Measurements from ENCODE around the gene MBD5. TPM values are rescaled to one million over a fixed set of nuclear protein-coding genes. Genes with fewer than 3 reads are reported as not detected.

MBD5 gene
- total and polyA plus RNA-seq, 4 donors = 2.0 to 15.9 (median 9.5) TPM

DNA sequence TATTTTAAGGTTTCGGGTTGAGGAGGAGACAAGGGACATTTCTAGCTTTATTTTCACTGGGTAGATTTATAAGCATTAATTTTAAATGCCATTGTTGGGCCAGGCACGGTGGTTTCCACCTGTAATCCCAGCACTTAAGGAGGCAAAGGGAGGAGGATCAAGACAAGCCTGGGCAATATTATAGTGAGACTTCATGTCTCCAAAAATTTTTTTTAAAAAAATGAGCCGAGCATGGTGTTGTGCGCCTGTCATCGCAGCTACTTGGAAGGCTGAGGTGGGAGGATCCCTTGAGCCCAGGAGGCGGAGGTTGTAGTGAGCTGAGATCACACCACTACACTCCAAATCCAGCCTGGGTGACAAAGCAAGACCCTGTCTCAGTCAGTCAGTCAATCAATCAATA is 45.0 kb downstream of the MBD5 start:
- TF ChIP-seq RAD21 (IDR thresholded peaks at IDR 0.05) = no peak
- no peak for TF ChIP-seq RXRA (IDR thresholded peaks at IDR 0.05)
- TF ChIP-seq, protein P1, sequence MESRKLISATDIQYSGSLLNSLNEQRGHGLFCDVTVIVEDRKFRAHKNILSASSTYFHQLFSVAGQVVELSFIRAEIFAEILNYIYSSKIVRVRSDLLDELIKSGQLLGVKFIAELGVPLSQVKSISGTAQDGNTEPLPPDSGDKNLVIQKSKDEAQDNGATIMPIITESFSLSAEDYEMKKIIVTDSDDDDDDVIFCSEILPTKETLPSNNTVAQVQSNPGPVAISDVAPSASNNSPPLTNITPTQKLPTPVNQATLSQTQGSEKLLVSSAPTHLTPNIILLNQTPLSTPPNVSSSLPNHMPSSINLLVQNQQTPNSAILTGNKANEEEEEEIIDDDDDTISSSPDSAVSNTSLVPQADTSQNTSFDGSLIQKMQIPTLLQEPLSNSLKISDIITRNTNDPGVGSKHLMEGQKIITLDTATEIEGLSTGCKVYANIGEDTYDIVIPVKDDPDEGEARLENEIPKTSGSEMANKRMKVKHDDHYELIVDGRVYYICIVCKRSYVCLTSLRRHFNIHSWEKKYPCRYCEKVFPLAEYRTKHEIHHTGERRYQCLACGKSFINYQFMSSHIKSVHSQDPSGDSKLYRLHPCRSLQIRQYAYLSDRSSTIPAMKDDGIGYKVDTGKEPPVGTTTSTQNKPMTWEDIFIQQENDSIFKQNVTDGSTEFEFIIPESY (IDR thresholded peaks at IDR 0.05) = no peak
- TF ChIP-seq FOXA2 (IDR thresholded peaks at IDR 0.05) = no peak
- TF ChIP-seq, protein P2, sequence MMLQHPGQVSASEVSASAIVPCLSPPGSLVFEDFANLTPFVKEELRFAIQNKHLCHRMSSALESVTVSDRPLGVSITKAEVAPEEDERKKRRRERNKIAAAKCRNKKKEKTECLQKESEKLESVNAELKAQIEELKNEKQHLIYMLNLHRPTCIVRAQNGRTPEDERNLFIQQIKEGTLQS (IDR thresholded peaks at IDR 0.05) = no peak
- TF ChIP-seq, protein P3, sequence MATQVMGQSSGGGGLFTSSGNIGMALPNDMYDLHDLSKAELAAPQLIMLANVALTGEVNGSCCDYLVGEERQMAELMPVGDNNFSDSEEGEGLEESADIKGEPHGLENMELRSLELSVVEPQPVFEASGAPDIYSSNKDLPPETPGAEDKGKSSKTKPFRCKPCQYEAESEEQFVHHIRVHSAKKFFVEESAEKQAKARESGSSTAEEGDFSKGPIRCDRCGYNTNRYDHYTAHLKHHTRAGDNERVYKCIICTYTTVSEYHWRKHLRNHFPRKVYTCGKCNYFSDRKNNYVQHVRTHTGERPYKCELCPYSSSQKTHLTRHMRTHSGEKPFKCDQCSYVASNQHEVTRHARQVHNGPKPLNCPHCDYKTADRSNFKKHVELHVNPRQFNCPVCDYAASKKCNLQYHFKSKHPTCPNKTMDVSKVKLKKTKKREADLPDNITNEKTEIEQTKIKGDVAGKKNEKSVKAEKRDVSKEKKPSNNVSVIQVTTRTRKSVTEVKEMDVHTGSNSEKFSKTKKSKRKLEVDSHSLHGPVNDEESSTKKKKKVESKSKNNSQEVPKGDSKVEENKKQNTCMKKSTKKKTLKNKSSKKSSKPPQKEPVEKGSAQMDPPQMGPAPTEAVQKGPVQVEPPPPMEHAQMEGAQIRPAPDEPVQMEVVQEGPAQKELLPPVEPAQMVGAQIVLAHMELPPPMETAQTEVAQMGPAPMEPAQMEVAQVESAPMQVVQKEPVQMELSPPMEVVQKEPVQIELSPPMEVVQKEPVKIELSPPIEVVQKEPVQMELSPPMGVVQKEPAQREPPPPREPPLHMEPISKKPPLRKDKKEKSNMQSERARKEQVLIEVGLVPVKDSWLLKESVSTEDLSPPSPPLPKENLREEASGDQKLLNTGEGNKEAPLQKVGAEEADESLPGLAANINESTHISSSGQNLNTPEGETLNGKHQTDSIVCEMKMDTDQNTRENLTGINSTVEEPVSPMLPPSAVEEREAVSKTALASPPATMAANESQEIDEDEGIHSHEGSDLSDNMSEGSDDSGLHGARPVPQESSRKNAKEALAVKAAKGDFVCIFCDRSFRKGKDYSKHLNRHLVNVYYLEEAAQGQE (IDR thresholded peaks at IDR 0.05) = no peak
- TF ChIP-seq TAF1 (conservative IDR thresholded peaks at IDR 0.05) = no peak
- no peak for TF ChIP-seq GABPA (IDR thresholded peaks at IDR 0.05 in 1 of 2, conservative IDR thresholded peaks at IDR 0.05 in 1 of 2)
- TF ChIP-seq, protein P4, sequence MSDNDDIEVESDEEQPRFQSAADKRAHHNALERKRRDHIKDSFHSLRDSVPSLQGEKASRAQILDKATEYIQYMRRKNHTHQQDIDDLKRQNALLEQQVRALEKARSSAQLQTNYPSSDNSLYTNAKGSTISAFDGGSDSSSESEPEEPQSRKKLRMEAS (IDR thresholded peaks at IDR 0.05) = no peak
- no peak for TF ChIP-seq JUND (IDR thresholded peaks at IDR 0.05)
- TF ChIP-seq YY1 (IDR thresholded peaks at IDR 0.05) = no peak
- TF ChIP-seq EGR1 (IDR thresholded peaks at IDR 0.05; ENCODE audit: low read depth in 2 of 2) = no peak
- TF ChIP-seq FOXA1 (IDR thresholded peaks at IDR 0.05) = no peak

DNA sequence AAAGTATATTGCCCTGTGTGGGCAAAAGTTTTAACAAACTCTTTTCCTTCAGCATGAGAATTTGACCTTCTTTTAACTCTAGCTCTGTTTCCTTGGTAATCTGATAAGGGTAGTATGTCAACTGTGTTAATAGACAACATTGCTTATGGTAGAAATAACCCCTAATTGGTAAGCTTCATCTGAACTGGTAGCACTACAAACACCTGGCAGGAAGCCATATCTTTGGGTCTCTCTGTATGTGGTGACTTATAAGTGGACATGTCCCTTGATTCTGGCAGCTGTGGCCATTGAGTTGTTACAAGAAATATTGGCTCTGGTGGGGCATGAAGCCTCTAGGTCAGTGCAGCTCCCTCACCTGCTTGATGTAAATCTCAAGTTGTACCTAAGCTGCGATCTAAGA is 46.9 kb downstream of the MBD5 start:
- Histone ChIP-seq H3K27ac (ENCODE audit: low read depth in 1 of 2, low read length in 2 of 2) (no peak overlapping the region), H3K9me3 (ENCODE audit: control insufficient read depth in 4 of 4, low read length in 3 of 4) (no peaks in the 10 kb centered on the region), H3K36me3 (ENCODE audit: control insufficient read depth in 4 of 4, insufficient read depth in 3 of 4, low read depth in 1 of 4, low read length in 3 of 4) (no peaks in the 10 kb centered on the region), H3K4me3 (ENCODE audit: low read depth in 1 of 3, low read length in 3 of 3) (no peak overlapping the region), H3K4me1 (ENCODE audit: control insufficient read depth in 4 of 4, insufficient read depth in 4 of 4, low read length in 3 of 4) (peaks cover 0 to 11% (median 0%) of the 10 kb centered on the region in 4 donors), H3K27me3 (ENCODE audit: control insufficient read depth in 4 of 4, insufficient read depth in 4 of 4, low read length in 3 of 4) (no peaks in the 10 kb centered on the region), H3K9ac (ENCODE audit: low read depth in 1 of 2, low read length in 2 of 2) (no peak overlapping the region)
- DNase-seq (ENCODE audit: low spot score) = no peak
- 100% methylated on average over 1 of the region's 1 CpG for WGBS
- TF ChIP-seq TAF1 (conservative IDR thresholded peaks at IDR 0.05) (no peak), FOXA1 (IDR thresholded peaks at IDR 0.05) (no peak), JUND (IDR thresholded peaks at IDR 0.05) (no peak), FOXA2 (IDR thresholded peaks at IDR 0.05) (no peak), RXRA (IDR thresholded peaks at IDR 0.05) (no peak), HNF4G (IDR thresholded peaks at IDR 0.05) (no peak), EGR1 (IDR thresholded peaks at IDR 0.05; ENCODE audit: low read depth in 2 of 2) (no peak), RAD21 (IDR thresholded peaks at IDR 0.05) (no peak), HNF4A (conservative IDR thresholded peaks at IDR 0.05) (no peak), NR2F2 (IDR thresholded peaks at IDR 0.05) (no peak), GABPA (IDR thresholded peaks at IDR 0.05 in 1 of 2, conservative IDR thresholded peaks at IDR 0.05 in 1 of 2) (no peak), YY1 (IDR thresholded peaks at IDR 0.05) (no peak), SP1 (IDR thresholded peaks at IDR 0.05) (no peak)
- TF ChIP-seq, protein P1 (IDR thresholded peaks at IDR 0.05) = no peak
- TF ChIP-seq, protein P4 (IDR thresholded peaks at IDR 0.05) = no peak
- TF ChIP-seq, protein P5, sequence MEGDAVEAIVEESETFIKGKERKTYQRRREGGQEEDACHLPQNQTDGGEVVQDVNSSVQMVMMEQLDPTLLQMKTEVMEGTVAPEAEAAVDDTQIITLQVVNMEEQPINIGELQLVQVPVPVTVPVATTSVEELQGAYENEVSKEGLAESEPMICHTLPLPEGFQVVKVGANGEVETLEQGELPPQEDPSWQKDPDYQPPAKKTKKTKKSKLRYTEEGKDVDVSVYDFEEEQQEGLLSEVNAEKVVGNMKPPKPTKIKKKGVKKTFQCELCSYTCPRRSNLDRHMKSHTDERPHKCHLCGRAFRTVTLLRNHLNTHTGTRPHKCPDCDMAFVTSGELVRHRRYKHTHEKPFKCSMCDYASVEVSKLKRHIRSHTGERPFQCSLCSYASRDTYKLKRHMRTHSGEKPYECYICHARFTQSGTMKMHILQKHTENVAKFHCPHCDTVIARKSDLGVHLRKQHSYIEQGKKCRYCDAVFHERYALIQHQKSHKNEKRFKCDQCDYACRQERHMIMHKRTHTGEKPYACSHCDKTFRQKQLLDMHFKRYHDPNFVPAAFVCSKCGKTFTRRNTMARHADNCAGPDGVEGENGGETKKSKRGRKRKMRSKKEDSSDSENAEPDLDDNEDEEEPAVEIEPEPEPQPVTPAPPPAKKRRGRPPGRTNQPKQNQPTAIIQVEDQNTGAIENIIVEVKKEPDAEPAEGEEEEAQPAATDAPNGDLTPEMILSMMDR (IDR thresholded peaks at IDR 0.05; ENCODE audit: low read depth, low read length, missing input control) = no peak
- TF ChIP-seq, protein P2 (IDR thresholded peaks at IDR 0.05) = no peak

More for the DNA sequence above, 45.0 kb downstream of the MBD5 start:
- H3K4me1 ChIP-seq (ENCODE audit: control insufficient read depth in 4 of 4, insufficient read depth in 4 of 4, low read length in 3 of 4) = peaks cover 0 to 12% (median 0%) of the 10 kb centered on the region in 4 donors
- no peaks in the 10 kb centered on the region for H3K9me3 ChIP-seq (ENCODE audit: control insufficient read depth in 4 of 4, low read length in 3 of 4)
- DNase-seq (ENCODE audit: low spot score) = no peak
- H3K9ac ChIP-seq (ENCODE audit: low read depth in 1 of 2, low read length in 2 of 2) = no peak overlapping the region
- no peak overlapping the region for H3K27ac ChIP-seq (ENCODE audit: low read depth in 1 of 2, low read length in 2 of 2)
- H3K36me3 ChIP-seq (ENCODE audit: control insufficient read depth in 4 of 4, insufficient read depth in 3 of 4, low read depth in 1 of 4, low read length in 3 of 4) = no peaks in the 10 kb centered on the region
- H3K4me3 ChIP-seq (ENCODE audit: low read depth in 1 of 3, low read length in 3 of 3) = no peak overlapping the region
- 98% methylated on average over 6 of the region's 6 CpGs for WGBS
- H3K27me3 ChIP-seq (ENCODE audit: control insufficient read depth in 4 of 4, insufficient read depth in 4 of 4, low read length in 3 of 4) = no peaks in the 10 kb centered on the region

All from liver (tissue), 9 donors.